ENCODE measurements around the gene MUC2.

The MUC2 gene

DNA sequence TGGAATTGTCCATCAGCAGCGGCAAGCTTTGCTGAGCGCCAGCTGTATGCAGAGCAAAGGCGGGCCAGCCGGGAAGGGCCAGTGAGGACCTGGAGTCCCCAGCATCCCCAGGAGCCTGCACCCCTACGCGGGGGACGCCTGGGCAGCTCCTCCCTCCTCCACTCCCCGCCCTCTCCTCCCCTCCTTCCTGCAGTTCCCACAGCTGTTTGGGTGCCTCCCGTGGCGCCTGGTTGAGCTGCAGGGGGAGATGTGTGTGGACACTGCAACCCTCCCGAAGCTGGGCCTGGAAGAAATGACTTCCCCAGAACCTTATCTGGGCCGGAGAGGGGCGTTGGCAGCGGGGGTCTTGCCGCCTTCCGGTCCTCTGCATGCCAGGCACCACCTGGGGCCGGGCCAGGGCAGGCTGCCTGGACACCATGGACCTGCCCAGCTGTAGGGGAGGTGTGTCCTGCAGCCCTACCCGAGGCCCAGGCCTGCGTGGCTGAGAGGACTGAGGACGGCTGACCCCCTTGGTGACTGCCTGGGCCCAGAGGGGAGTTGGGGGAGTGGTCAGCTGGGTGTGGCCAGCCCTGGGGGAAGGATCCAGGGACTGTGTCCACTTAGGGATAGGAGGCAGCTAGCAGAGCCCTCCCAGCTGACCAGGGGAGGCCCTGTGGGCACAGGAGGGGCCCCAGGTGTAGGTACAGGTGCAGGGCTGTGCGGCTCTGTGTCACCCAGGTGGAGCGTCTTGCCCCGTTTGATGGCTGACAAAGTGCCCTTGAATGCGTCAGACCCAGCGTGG, 21.4 kb upstream of the MUC2 start:
- TF ChIP-seq, protein P1, sequence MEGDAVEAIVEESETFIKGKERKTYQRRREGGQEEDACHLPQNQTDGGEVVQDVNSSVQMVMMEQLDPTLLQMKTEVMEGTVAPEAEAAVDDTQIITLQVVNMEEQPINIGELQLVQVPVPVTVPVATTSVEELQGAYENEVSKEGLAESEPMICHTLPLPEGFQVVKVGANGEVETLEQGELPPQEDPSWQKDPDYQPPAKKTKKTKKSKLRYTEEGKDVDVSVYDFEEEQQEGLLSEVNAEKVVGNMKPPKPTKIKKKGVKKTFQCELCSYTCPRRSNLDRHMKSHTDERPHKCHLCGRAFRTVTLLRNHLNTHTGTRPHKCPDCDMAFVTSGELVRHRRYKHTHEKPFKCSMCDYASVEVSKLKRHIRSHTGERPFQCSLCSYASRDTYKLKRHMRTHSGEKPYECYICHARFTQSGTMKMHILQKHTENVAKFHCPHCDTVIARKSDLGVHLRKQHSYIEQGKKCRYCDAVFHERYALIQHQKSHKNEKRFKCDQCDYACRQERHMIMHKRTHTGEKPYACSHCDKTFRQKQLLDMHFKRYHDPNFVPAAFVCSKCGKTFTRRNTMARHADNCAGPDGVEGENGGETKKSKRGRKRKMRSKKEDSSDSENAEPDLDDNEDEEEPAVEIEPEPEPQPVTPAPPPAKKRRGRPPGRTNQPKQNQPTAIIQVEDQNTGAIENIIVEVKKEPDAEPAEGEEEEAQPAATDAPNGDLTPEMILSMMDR (IDR thresholded peaks at IDR 0.05; ENCODE audit: low read depth, low read length): no peak

DNA sequence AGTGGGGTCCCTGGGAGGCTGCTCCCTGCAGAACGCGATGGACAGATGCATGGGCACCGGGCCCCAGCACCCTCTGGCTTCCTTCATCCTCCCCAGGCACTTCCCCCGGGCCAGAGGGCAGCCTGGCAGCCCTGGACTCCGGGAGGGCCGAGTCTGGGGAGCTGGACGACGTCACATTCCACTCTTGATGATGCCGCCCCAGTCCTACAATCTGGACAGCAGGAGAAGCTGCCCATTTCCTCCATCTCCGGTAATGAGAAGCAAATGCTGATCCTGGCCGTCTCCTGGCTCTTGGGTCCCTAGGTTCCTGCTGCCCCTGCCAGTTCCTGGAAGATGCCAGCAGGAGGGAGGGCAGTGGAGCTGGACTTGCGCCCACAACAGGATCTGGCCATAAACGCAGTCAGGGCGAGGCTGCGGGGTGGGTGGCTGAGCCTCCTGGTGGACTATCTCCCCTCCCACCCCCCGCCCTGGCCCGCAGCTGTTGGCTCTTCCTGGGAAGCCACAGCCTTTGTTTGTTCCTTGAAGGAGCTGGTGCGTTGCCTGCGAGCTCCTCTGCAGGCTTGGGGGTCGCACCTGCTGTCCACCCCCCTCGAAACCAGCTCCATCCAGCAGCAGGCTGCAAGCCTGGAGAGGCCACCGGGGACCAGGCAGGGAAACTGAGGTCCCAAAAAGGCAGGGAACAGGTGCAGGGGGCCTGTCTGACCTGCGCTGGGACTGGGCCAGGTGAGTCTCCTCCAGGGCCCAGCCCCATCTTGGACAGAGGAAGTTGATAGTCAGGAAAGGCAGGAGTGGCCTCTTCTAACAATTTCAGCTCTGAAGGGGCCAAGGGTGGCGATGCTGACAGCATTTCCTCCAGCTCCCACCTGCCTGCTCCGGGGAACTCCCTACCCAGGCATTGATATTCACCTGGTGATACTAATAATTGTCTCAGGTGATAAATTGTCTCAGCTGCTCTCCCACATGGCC, 20.2 kb upstream of the MUC2 start:
- DNase-seq (ENCODE audit: extremely low read depth, low read depth): peak; percentile 23
- TF ChIP-seq, protein P1 (IDR thresholded peaks at IDR 0.05; ENCODE audit: low read depth, low read length): no peak

More for the DNA sequence above, 21.4 kb upstream of the MUC2 start:
- DNase-seq (ENCODE audit: extremely low read depth, low read depth): no peak

DNA sequence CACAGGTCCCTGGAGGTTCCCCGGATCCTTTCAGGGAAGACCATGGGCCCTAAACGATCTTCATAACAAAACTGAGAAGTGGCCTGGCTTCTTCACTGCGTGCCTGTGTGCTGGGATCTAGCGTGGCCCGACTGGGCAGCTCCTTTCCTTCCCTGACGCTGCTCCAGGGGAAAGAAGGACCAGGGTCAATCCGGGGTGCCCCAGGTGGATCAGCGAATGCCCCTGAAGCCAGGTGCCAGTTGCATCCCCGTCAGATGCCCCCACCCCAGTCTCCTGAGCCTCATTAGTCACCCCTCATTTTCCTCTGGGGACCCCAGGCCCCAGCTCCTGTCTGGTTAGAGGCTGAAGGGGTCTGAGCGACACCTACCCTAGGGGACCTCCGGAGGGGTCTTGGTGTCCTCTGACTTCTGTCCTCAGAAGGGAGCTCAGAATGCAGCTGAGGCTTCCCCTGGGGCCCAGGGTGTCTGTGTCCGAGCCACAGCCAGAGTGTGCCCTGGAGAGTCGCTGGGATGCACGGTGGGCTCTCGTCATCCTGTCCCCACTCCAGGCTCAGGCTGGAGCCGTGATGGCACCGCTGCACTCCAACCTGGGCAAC, 19.5 kb upstream of the MUC2 start:
- DNase-seq (ENCODE audit: extremely low read depth, low read depth): no peak
- TF ChIP-seq, protein P1 (IDR thresholded peaks at IDR 0.05; ENCODE audit: low read depth, low read length): no peak

DNA sequence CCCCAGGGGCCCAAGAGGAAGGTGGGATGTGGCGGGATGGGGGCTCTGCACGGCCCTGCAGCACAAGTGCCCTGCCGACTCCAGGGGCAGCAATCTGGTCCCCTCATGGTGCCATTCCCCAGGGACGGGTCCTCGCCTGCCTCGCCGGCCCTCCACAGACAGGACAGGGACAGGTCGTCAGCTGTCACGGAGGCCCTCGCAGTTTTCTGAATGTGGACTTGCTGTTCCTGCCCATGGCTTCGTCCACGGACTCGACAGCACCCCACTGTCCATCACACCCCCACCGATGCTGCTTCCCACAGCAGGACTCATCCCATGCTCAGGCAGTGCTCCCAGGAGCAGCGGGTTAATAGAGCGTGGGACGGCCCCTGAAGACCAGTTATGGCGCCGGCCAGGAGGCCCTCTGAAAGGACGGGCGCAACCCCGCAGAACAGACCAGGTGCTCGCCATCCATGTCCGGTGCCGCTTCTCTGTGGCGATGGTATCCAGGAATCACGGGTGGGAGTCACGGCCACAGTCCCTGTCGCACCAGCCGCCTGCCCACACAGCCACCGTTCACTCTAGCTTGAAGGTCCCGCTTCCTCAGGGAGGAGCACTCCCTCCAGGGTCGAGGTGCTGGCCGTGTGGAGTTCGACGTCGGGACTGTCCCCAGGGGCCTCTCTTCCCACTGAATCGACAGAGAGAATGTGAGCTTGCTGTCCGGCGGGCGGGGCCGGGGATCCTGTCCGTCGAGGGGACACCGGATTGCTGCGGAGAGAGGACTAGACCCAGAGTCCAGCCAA, 18.5 kb upstream of the MUC2 start:
- DNase-seq (ENCODE audit: extremely low read depth, low read depth): no peak
- TF ChIP-seq, protein P1 (IDR thresholded peaks at IDR 0.05; ENCODE audit: low read depth, low read length): no peak

DNA sequence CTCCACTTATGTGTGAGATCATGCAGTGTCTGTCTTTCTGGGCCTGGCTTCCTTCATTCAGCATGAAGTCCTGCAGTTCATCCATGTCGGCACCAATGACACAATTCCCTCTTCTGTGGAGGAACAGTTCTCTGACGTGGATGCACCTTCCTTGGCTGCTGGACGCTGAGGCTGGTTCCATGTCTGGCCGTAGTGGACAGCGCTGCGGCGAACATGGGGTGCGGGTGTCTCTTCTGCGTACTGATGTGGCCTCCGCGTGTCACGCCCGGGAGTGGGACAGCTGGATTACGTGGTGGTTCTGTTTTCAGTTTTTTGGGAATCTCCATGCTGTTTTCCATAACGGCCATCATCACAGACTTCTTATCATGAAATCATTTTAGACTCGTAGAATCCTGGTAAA, 16.9 kb upstream of the MUC2 start:
- DNase-seq (ENCODE audit: extremely low read depth, low read depth): no peak
- TF ChIP-seq, protein P1 (IDR thresholded peaks at IDR 0.05; ENCODE audit: low read depth, low read length): no peak

DNA sequence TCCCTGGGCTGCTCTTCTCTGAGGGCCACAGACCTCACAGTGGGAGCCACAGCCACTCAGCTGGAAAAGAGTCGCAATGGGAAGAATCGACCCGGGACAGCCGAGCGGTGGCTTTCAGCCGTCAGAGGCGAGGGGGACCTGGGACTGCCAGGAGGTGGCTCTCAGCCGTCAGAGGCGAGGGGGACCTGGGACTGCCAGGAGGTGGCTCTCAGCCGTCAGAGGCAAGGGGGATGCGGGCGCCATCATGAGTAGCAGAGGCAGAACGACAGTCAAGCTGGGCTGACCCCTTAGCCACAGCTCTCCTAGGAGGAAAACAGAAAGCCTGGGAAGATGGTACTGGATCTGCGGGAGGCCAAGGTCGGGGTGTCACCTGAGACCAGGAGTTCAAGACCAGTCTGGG, 14.9 kb upstream of the MUC2 start:
- TF ChIP-seq, protein P1 (IDR thresholded peaks at IDR 0.05; ENCODE audit: low read depth, low read length): no peak
- DNase-seq (ENCODE audit: extremely low read depth, low read depth): no peak

Data from AG09319 (cell line).